ENCODE data around the gene APOL3. TPM values are rescaled to one million over a fixed set of nuclear protein-coding genes. Genes with fewer than 3 reads are reported as not detected.
A peak's percentile ranks its signal among the peaks of the same experiment; 100 is the strongest.
"Not testable (repeated sequence)": the region's sequence is repeated elsewhere in the genome, so short reads cannot be mapped to it uniquely, and the experiment has no call there.

APOL3 gene
- total RNA-seq, 4 donors from 2014 or later, result 14.8 to 98.2 (median 16.5) TPM

GRCh38 chr22:36125994-36126531, 34.5 kb downstream of the APOL3 start:
- Histone ChIP-seq H3K27ac (no peak overlapping the region), H3K9me3 (no peaks in the 10 kb centered on the region), H3K4me1 (peaks cover 0 to 4% (median 0%) of the 10 kb centered on the region in 4 donors), H3K4me3 (no peak overlapping the region), H3K36me3 (no peaks in the 10 kb centered on the region), H3K27me3 (no peaks in the 10 kb centered on the region)
- TF ChIP-seq CTCF (IDR thresholded peaks at IDR 0.05) (no peak), POLR2A (IDR thresholded peaks at IDR 0.05) (no peak)
- DNase-seq, result no peak

GRCh38 chr22:36125434-36125833, 35.1 kb downstream of the APOL3 start:
- Histone ChIP-seq H3K36me3 (no peaks in the 10 kb centered on the region), H3K27ac (no peak overlapping the region), H3K4me1 (peaks cover 0 to 4% (median 0%) of the 10 kb centered on the region in 4 donors), H3K9me3 (no peaks in the 10 kb centered on the region), H3K4me3 (no peak overlapping the region), H3K27me3 (no peaks in the 10 kb centered on the region)
- no peak for TF ChIP-seq POLR2A (IDR thresholded peaks at IDR 0.05)
- TF ChIP-seq CTCF (IDR thresholded peaks at IDR 0.05), result no peak
- DNase-seq, result no peak

GRCh38 chr22:36124666-36125065, 35.9 kb downstream of the APOL3 start:
- Histone ChIP-seq H3K27ac (peak overlapping the region in 1 of 4 donors; percentile 80), H3K4me3 (no peak overlapping the region)

GRCh38 chr22:36123673-36124630, 36.6 kb downstream of the APOL3 start:
- H3K9me3 ChIP-seq, result no peaks in the 10 kb centered on the region
- H3K4me3 ChIP-seq, result peak overlapping the region; percentile 19 to 36 (median 24)
- peak; percentile 90 to 97 (median 96) for DNase-seq
- H3K4me1 ChIP-seq, result peaks cover 0 to 4% (median 0%) of the 10 kb centered on the region in 4 donors
- no peaks in the 10 kb centered on the region for H3K27me3 ChIP-seq
- peak overlapping the region; percentile 59 to 81 (median 76) for H3K27ac ChIP-seq
- no peaks in the 10 kb centered on the region for H3K36me3 ChIP-seq
- TF ChIP-seq CTCF (IDR thresholded peaks at IDR 0.05) (peak; percentile 89 to 100 (median 98)), POLR2A (IDR thresholded peaks at IDR 0.05) (peak in 1 of 2 donors; percentile 48)

More at GRCh38 chr22:36124666-36125065, 35.9 kb downstream of the APOL3 start:
- no peaks in the 10 kb centered on the region for H3K27me3 ChIP-seq
- no peaks in the 10 kb centered on the region for H3K9me3 ChIP-seq
- TF ChIP-seq CTCF (IDR thresholded peaks at IDR 0.05) (no peak), POLR2A (IDR thresholded peaks at IDR 0.05) (no peak)
- H3K4me1 ChIP-seq, result peaks cover 0 to 4% (median 0%) of the 10 kb centered on the region in 4 donors
- DNase-seq, result no peak
- no peaks in the 10 kb centered on the region for H3K36me3 ChIP-seq

- H3K9me3 ChIP-seq, DNase-seq, H3K27ac ChIP-seq, H3K36me3 ChIP-seq, H3K4me3 ChIP-seq, H3K4me1 ChIP-seq, H3K27me3 ChIP-seq: not testable (repeated sequence)
These were observed 39.8 kb downstream of the APOL3 start for GRCh38 chr22:36120621-36121351.

Data from Peyer's patch (tissue), 4 donors.